ENCODE measurements around the gene RANBP3.

The RANBP3 gene

DNA sequence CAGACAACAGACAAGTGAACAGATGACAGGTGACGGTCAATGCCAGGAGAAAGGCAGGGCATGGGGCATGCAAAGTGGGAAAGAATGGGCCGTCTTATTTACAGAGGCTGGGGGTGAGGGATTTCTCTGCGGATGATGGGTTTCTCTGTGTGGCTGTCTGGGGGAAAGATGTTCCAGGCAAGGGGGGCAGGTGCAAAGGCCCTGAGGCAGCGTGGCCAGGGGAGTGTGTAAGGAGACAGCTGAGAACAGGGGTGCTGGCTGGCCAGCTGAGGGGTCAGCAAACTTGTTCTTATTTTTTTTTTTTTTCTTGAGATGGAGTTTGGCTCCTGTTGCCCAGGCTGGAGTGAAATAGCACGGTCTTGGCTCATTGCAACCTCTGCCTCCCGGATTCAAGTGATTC, 21.8 kb upstream of the RANBP3 start:
- Histone ChIP-seq H3K4me1 (ENCODE audit: control insufficient read depth, insufficient read depth, low read length) (no peaks in the 10 kb centered on the region), H3K36me3 (ENCODE audit: control insufficient read depth in 2 of 2, insufficient read depth in 1 of 2, low read length in 2 of 2) (peaks cover 0 to 6% of the 10 kb centered on the region in 2 experiments; a peak in 1 of 3 replicates), H3K9me3 (ENCODE audit: control insufficient read depth, insufficient read depth, low read depth, low read length) (no peaks in the 10 kb centered on the region), H3K4me3 (ENCODE audit: low read depth, low read length) (no peak overlapping the region), H3K27ac (ENCODE audit: extremely low read depth, low read depth, low read length) (no peak overlapping the region)
- peak; percentile 94 for TF ChIP-seq ZNF623 (tag by site-specific recombination; IDR thresholded peaks at IDR 0.05)
- TF ChIP-seq ZNF274 (IDR thresholded peaks at IDR 0.05; ENCODE audit: low read length) = no peak
- no peak for TF ChIP-seq ZNF274 (tag by site-specific recombination; IDR thresholded peaks at IDR 0.05; ENCODE audit: borderline replicate concordance)
- ChIA-PET POLR2A (no interaction called here), CTCF (interaction anchor here (1.3 to 1.9 kb wide), 3 partner anchors 12 to 49 kb away, joined by 4 to 10 read pairs (median 8); no protein-coding TSS in a partner anchor)

- no peaks in the 10 kb centered on the region for H3K9me3 ChIP-seq (ENCODE audit: control insufficient read depth, insufficient read depth, low read depth, low read length)
- H3K4me3 ChIP-seq (ENCODE audit: low read depth, low read length) = no peak overlapping the region
- ChIA-PET POLR2A (no interaction called here), CTCF (interaction anchor here (1.0 kb wide), 1 partner anchor 29 kb away, joined by 3 read pairs; no protein-coding TSS in a partner anchor)
- peaks cover 0 to 3% of the 10 kb centered on the region in 2 experiments; a peak in 1 of 3 replicates for H3K36me3 ChIP-seq (ENCODE audit: control insufficient read depth in 2 of 2, insufficient read depth in 1 of 2, low read length in 2 of 2)
- TF ChIP-seq ZNF48 (tag by site-specific recombination; IDR thresholded peaks at IDR 0.05) = no peak
- peak; percentile 62; the same call in 1 of the 2 replicates for TF ChIP-seq SCRT1 (tag by site-specific recombination; IDR thresholded peaks at IDR 0.05; ENCODE audit: borderline replicate concordance)
- peak; percentile 79 for TF ChIP-seq SCRT2 (tag by site-specific recombination; IDR thresholded peaks at IDR 0.05)
- TF ChIP-seq, protein P1, sequence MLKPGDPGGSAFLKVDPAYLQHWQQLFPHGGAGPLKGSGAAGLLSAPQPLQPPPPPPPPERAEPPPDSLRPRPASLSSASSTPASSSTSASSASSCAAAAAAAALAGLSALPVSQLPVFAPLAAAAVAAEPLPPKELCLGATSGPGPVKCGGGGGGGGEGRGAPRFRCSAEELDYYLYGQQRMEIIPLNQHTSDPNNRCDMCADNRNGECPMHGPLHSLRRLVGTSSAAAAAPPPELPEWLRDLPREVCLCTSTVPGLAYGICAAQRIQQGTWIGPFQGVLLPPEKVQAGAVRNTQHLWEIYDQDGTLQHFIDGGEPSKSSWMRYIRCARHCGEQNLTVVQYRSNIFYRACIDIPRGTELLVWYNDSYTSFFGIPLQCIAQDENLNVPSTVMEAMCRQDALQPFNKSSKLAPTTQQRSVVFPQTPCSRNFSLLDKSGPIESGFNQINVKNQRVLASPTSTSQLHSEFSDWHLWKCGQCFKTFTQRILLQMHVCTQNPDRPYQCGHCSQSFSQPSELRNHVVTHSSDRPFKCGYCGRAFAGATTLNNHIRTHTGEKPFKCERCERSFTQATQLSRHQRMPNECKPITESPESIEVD (tag by site-specific recombination; IDR thresholded peaks at IDR 0.05) = no peak
- H3K4me1 ChIP-seq (ENCODE audit: control insufficient read depth, insufficient read depth, low read length) = no peaks in the 10 kb centered on the region
- H3K27ac ChIP-seq (ENCODE audit: extremely low read depth, low read depth, low read length) = no peak overlapping the region
Measured at GRCh38 chr19:5997371-5997770, 19.4 kb upstream of the RANBP3 start.

- CTCF ChIA-PET = interaction anchor here (0.6 to 1.0 kb wide), 4 partner anchors 9 to 37 kb away, joined by 3 to 5 read pairs (median 3); no protein-coding TSS in a partner anchor
- H3K4me3 ChIP-seq (ENCODE audit: low read depth, low read length) = no peak overlapping the region
- POLR2A ChIA-PET = no interaction called here
- H3K9me3 ChIP-seq (ENCODE audit: control insufficient read depth, insufficient read depth, low read depth, low read length) = no peaks in the 10 kb centered on the region
- no peaks in the 10 kb centered on the region for H3K4me1 ChIP-seq (ENCODE audit: control insufficient read depth, insufficient read depth, low read length)
- H3K27ac ChIP-seq (ENCODE audit: extremely low read depth, low read depth, low read length) = no peak overlapping the region
- peaks cover 0 to 3% of the 10 kb centered on the region in 2 experiments; a peak in 1 of 3 replicates for H3K36me3 ChIP-seq (ENCODE audit: control insufficient read depth in 2 of 2, insufficient read depth in 1 of 2, low read length in 2 of 2)
- no peak for TF ChIP-seq ZNF248 (tag by site-specific recombination; IDR thresholded peaks at IDR 0.05)
- no peak for TF ChIP-seq KLF7 (tag by site-specific recombination; IDR thresholded peaks at IDR 0.05; ENCODE audit: borderline replicate concordance)
- no peak for TF ChIP-seq ZNF121 (tag by site-specific recombination; IDR thresholded peaks at IDR 0.05)
- TF ChIP-seq INSM2 (tag by site-specific recombination; IDR thresholded peaks at IDR 0.05) = no peak
- TF ChIP-seq TCF7L2 (IDR thresholded peaks at IDR 0.05; ENCODE audit: borderline replicate concordance, low read depth, low read length) = no peak
- no peak for TF ChIP-seq ZSCAN30 (tag by site-specific recombination; IDR thresholded peaks at IDR 0.05)
Measured at GRCh38 chr19:5996623-5997320, 18.8 kb upstream of the RANBP3 start.

- peaks cover 0 to 3% of the 10 kb centered on the region in 2 experiments; a peak in 1 of 3 replicates for H3K36me3 ChIP-seq (ENCODE audit: control insufficient read depth in 2 of 2, insufficient read depth in 1 of 2, low read length in 2 of 2)
- H3K4me3 ChIP-seq (ENCODE audit: low read depth, low read length) = no peak overlapping the region
- CTCF ChIA-PET = interaction anchor here (0.6 to 1.0 kb wide), 3 partner anchors 9 to 38 kb away, joined by 3 to 5 read pairs (median 3); no protein-coding TSS in a partner anchor
- H3K27ac ChIP-seq (ENCODE audit: extremely low read depth, low read depth, low read length) = no peak overlapping the region
- H3K9me3 ChIP-seq (ENCODE audit: control insufficient read depth, insufficient read depth, low read depth, low read length) = no peaks in the 10 kb centered on the region
- no peaks in the 10 kb centered on the region for H3K4me1 ChIP-seq (ENCODE audit: control insufficient read depth, insufficient read depth, low read length)
- POLR2A ChIA-PET = no interaction called here
- TF ChIP-seq ZNF791 (tag by site-specific recombination; IDR thresholded peaks at IDR 0.05) = no peak
- peak; percentile 78 for TF ChIP-seq ZFHX2 (tag by site-specific recombination; conservative IDR thresholded peaks at IDR 0.05)
- TF ChIP-seq, protein P2, sequence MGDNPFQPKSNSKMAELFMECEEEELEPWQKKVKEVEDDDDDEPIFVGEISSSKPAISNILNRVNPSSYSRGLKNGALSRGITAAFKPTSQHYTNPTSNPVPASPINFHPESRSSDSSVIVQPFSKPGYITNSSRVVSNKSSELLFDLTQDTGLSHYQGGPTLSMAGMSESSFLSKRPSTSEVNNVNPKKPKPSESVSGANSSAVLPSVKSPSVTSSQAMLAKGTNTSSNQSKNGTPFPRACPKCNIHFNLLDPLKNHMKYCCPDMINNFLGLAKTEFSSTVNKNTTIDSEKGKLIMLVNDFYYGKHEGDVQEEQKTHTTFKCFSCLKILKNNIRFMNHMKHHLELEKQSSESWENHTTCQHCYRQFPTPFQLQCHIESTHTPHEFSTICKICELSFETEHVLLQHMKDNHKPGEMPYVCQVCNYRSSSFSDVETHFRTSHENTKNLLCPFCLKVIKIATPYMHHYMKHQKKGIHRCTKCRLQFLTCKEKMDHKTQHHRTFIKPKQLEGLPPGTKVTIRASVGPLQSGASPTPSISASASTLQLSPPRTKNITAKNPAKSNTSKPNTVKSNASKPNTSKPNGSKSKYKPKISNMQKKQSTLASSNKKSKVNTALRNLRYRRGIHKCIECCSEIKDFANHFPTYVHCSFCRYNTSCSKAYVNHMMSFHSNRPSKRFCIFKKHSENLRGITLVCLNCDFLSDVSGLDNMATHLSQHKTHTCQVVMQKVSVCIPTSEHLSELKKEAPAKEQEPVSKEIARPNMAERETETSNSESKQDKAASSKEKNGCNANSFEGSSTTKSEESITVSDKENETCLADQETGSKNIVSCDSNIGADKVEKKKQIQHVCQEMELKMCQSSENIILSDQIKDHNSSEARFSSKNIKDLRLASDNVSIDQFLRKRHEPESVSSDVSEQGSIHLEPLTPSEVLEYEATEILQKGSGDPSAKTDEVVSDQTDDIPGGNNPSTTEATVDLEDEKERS (tag by site-specific recombination; IDR thresholded peaks at IDR 0.05) = no peak
- TF ChIP-seq ZNF335 (tag by site-specific recombination; conservative IDR thresholded peaks at IDR 0.05) = no peak
- TF ChIP-seq GLIS1 (tag by site-specific recombination; IDR thresholded peaks at IDR 0.05) = no peak
- TF ChIP-seq ZNF670 (tag by site-specific recombination; IDR thresholded peaks at IDR 0.05; ENCODE audit: low read depth) = no peak
Measured at GRCh38 chr19:5996102-5996501, 18.2 kb upstream of the RANBP3 start.
